ENCODE data around the gene LAMP5.

- TF ChIP-seq CTCF (IDR thresholded peaks at IDR 0.05; ENCODE audit: poor library complexity), result no peak
- no peak for TF ChIP-seq EZH2 (IDR thresholded peaks at IDR 0.05; ENCODE audit: borderline replicate concordance)
- TF ChIP-seq EZH2phosphoT487 (IDR thresholded peaks at IDR 0.05; ENCODE audit: low read depth, severe bottlenecking, unreplicated experiment), result no peak
These were observed 16.1 kb upstream of the LAMP5 start for GRCh38 chr20:9498322-9498721.

All from hepatocyte (in vitro differentiated cells).